K562 (cell line): ENCODE data around the gene RASGRP2. TPM values are rescaled to one million over a fixed set of nuclear protein-coding genes. Genes with fewer than 3 reads are reported as not detected.
A peak's percentile ranks its signal among the peaks of the same experiment; 100 is the strongest.

ENCODE experiments used
- CBFA2T3 ChIP-seq: fragments of 450-650 bp; IDR thresholded peaks from 2 replicates; pipeline ENCODE4 v1.6.1; 2017
- FOXJ2 ChIP-seq: fragments of 200-800 bp; sonication (Bioruptor generic); IDR thresholded peaks from 2 replicates; pipeline ENCODE4 v1.6.1; 2016; ENCODE audit warnings: missing genetic modification characterization, missing compliant biosample characterization
- HOXB6 ChIP-seq: fragments of 250-450 bp; sonication (Bioruptor Pico); IDR thresholded peaks from 2 replicates; pipeline ENCODE4 v1.5.1; 2022; ENCODE audit warnings: mild to moderate bottlenecking, borderline replicate concordance
- KDM4B ChIP-seq, 2 experiments: fragments of 450-650 bp in 1 of 2; sonication (generic) in 1 of 2; IDR thresholded peaks; 2 replicates each; pipeline ENCODE4 v1.6.1; 2016 to 2017; ENCODE audit warnings: borderline replicate concordance in 2 of 2, antibody characterized with exemption in 1 of 2, low read depth in 1 of 2, mild to moderate bottlenecking in 1 of 2
- MYNN ChIP-seq, 2 experiments: sonication (generic); formaldehyde crosslinking in 1 of 2; IDR thresholded peaks; 2 replicates each; pipeline versions ENCODE4 v1.5.0 to v1.6.1; 2016 to 2020; ENCODE audit warnings: antibody characterized with exemption in 1 of 2, missing genetic modification reagents in 1 of 2
- NFYB ChIP-seq: IDR thresholded peaks from 2 replicates; pipeline ENCODE4 v1.6.1; 2011; ENCODE audit warnings: mild to moderate bottlenecking, moderate library complexity; ENCODE audit not compliant: insufficient read length; ENCODE audit errors: extremely low read depth
- NKRF ChIP-seq: fragments of 450-650 bp; IDR thresholded peaks from 2 replicates; pipeline ENCODE4 v1.6.1; 2016; ENCODE audit warnings: borderline replicate concordance
- POLR2A ChIP-seq: fragments of 450-650 bp; conservative IDR thresholded peaks from 2 replicates; pipeline ENCODE4 v1.6.1; 2016
- RUNX1 ChIP-seq: sonication (generic); IDR thresholded peaks from 2 replicates; pipeline ENCODE4 v1.6.1; 2016; ENCODE audit warnings: antibody characterized with exemption, low read depth
- SUPT5H ChIP-seq: fragments of 450-650 bp; IDR thresholded peaks from 2 replicates; pipeline ENCODE4 v1.6.1; 2016
- ZBTB12 ChIP-seq: fragments of 250-450 bp; sonication (Bioruptor Pico); IDR thresholded peaks from 2 replicates; pipeline ENCODE4 v1.4.0; 2020
- ZC3H8 ChIP-seq: fragments of 450-650 bp; IDR thresholded peaks from 2 replicates; pipeline ENCODE4 v1.6.1; 2017
- ZNF277 ChIP-seq: fragments of 250-450 bp; sonication (Bioruptor Pico); IDR thresholded peaks from 2 replicates; pipeline ENCODE4 v1.8.0; 2022; ENCODE audit warnings: inconsistent platforms, mild to moderate bottlenecking, moderate library complexity, borderline replicate concordance
- ZNF347 ChIP-seq: fragments of 450-650 bp; formaldehyde crosslinking; IDR thresholded peaks from 2 replicates; pipeline ENCODE4 v1.4.0; 2020; ENCODE audit warnings: low read depth, mild to moderate bottlenecking, moderate library complexity
- polyA plus RNA-seq, 8 experiments: library from polyadenylated mRNA; depleted of rRNA in 4 of 8; stranded (reverse) in 5 of 8; unstranded in 3 of 8; fragments of >200 nt; fragmentation: Nextera tagmentation in 2 of 8; fragmentation: Illumina TruSeq in 1 of 8; extraction: Ambion mirVana in 2 of 8; extraction: Trizol in 1 of 8; gene quantifications; 2 replicates each; pipeline versions ENCODE4 v1.2.1 to v1.2.3, GENCODE V29; 2011 to 2014; ENCODE audit warnings: inconsistent platforms in 1 of 8, missing spikeins in 1 of 8
- total RNA-seq, 7 experiments: library from RNA; depleted of rRNA in 6 of 7; stranded (reverse); fragments of >200 nt in 6 of 7; fragmentation: Illumina TruSeq in 2 of 7; extraction: Trizol in 2 of 7; gene quantifications; 2 replicates each; pipeline versions ENCODE4 v1.2.1 to v1.2.3, GENCODE V29; 2011 to 2021; ENCODE audit warnings: low replicate concordance in 1 of 7

RASGRP2 gene
- total and polyA plus RNA-seq, 9 of the 15 experiments (the other 6 are each of a cell fraction or from before 2014, with no cell fraction given) = 0.87 to 22.7 (median 5.5) TPM

GRCh38 chr11:64769283-64769682 is 25.3 kb upstream of the RASGRP2 start (continued):
- TF ChIP-seq SUPT5H (0 out of 2 replicates have a peak, but pooled peaks have one; percentile 26), ZNF347 (CRISPR knock-in tag) (no peak), HOXB6 (CRISPR knock-in tag) (no peak), NFYB (no peak), RUNX1 (no peak), ZC3H8 (no peak), ZBTB12 (CRISPR knock-in tag) (no peak), KDM4B (IDR thresholded peaks at IDR 0.05; ENCODE audit: borderline replicate concordance in 2 of 2, low read depth in 1 of 2) (no peak), CBFA2T3 (no peak), FOXJ2 (tag) (no peak), ZNF277 (no peak), POLR2A (peak; percentile 43; the same call in 1 of the 2 replicates), NKRF (no peak), MYNN (IDR thresholded peaks at IDR 0.05) (0 out of 2 replicates have a peak, but pooled peaks have one; percentile 31), MYNN (CRISPR knock-in tag; IDR thresholded peaks at IDR 0.05) (no peak)
